Progenitor cell of endocrine pancreas (in vitro differentiated cells): ENCODE data around the gene C21orf58. TPM values are rescaled to one million over a fixed set of nuclear protein-coding genes. Genes with fewer than 3 reads are reported as not detected.

Experiments used
- DNase-seq: peaks from one replicate; pipeline ENCODE4 v3.0.0; 2021; ENCODE audit warnings: low spot score; ENCODE audit not compliant: unreplicated experiment
- H3K27ac Mint-ChIP-seq: 2 replicates; pipeline ENCODE4 v1.8.0; 2021; ENCODE audit warnings: mild to moderate bottlenecking, moderate library complexity, mixed read lengths
- H3K27me3 Mint-ChIP-seq: 2 replicates; pipeline ENCODE4 v1.8.0; 2021; ENCODE audit warnings: mixed read lengths
- H3K36me3 Mint-ChIP-seq: 2 replicates; pipeline ENCODE4 v1.8.0; 2022; ENCODE audit warnings: mixed read lengths; ENCODE audit not compliant: insufficient read depth
- H3K4me1 Mint-ChIP-seq: 2 replicates; pipeline ENCODE4 v1.8.0; 2021; ENCODE audit warnings: low read depth, mixed read lengths
- H3K4me3 Mint-ChIP-seq: 2 replicates; pipeline ENCODE4 v1.8.0; 2021; ENCODE audit warnings: low read depth, mild to moderate bottlenecking, moderate library complexity, mixed read lengths
- H3K9me3 Mint-ChIP-seq: 2 replicates; pipeline ENCODE4 v1.8.0; 2021; ENCODE audit warnings: low read depth, mixed read lengths
- total RNA-seq: library from RNA; stranded (reverse); gene quantifications from 2 replicates; pipeline ENCODE4 v1.2.1, GENCODE V29; 2021
- TF ChIP-seq, protein P1 (sequence below): fragments of 200-600 bp; sonication (generic); IDR thresholded peaks from one replicate; pipeline ENCODE4 v1.5.0; 2021; ENCODE audit warnings: antibody characterized with exemption, mild to moderate bottlenecking; ENCODE audit not compliant: unreplicated experiment

The C21orf58 gene
- total RNA-seq, 1 donor from 2014 or later, result 31.5 TPM

DNA sequence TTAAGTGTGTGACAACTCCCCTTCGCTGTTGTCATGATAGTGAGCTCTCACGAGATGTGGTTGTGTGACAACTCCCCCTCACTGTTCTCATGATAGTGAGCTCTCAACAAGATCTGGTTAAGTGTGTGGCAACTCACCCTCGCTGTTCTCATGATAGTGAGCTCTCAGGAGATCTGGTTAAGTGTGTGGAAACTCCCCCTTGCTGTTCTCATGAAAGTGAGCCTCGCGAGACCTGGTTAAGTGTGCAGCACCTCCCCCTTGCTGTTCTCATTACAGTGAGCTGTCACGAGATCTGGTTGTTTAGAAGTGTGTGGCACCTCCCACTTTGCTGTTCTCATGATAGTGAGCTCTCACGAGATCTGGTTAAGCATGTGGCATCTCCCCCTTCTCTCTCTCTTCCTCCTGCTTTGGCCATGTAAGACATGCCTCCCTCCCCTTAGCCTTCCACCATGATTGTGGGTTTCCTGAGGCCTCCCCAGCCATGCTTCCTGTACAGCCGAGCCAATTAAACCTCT lies 70.0 kb downstream of the C21orf58 start:
- Mint-ChIP-seq H3K27me3 (no peaks in the 10 kb centered on the region), H3K4me1 (no peaks in the 10 kb centered on the region), H3K9me3 (no peaks in the 10 kb centered on the region), H3K4me3 (no peak overlapping the region), H3K36me3 (peaks cover 33% of the 10 kb centered on the region), H3K27ac (no peak overlapping the region)
- TF ChIP-seq, protein P1, sequence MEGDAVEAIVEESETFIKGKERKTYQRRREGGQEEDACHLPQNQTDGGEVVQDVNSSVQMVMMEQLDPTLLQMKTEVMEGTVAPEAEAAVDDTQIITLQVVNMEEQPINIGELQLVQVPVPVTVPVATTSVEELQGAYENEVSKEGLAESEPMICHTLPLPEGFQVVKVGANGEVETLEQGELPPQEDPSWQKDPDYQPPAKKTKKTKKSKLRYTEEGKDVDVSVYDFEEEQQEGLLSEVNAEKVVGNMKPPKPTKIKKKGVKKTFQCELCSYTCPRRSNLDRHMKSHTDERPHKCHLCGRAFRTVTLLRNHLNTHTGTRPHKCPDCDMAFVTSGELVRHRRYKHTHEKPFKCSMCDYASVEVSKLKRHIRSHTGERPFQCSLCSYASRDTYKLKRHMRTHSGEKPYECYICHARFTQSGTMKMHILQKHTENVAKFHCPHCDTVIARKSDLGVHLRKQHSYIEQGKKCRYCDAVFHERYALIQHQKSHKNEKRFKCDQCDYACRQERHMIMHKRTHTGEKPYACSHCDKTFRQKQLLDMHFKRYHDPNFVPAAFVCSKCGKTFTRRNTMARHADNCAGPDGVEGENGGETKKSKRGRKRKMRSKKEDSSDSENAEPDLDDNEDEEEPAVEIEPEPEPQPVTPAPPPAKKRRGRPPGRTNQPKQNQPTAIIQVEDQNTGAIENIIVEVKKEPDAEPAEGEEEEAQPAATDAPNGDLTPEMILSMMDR, result no peak
- DNase-seq, result no peak

GRCh38 chr21:46252840-46253239 lies 70.8 kb downstream of the C21orf58 start:
- DNase-seq, result no peak
- Mint-ChIP-seq H3K27me3 (no peaks in the 10 kb centered on the region), H3K4me3 (no peak overlapping the region), H3K36me3 (peaks cover 33% of the 10 kb centered on the region), H3K9me3 (no peaks in the 10 kb centered on the region), H3K27ac (no peak overlapping the region), H3K4me1 (no peaks in the 10 kb centered on the region)
- TF ChIP-seq, protein P1, result no peak

Other genes starting within 250 kb of the C21orf58 start
- 32.0 and 38.6 TPM in 2 replicates for gene COL6A2, start 225.8 kb downstream of the C21orf58 start, total RNA-seq
- gene FTCD, start 168.3 kb downstream of the C21orf58 start, total RNA-seq, result 48.4 and 49.3 TPM in 2 replicates
- 31.4 and 32.8 TPM in 2 replicates for gene SPATC1L, start 139.4 kb downstream of the C21orf58 start, total RNA-seq
- gene LSS, start 95.1 kb downstream of the C21orf58 start, total RNA-seq, result 145 and 147 TPM in 2 replicates
- 131 and 136 TPM in 2 replicates for gene MCM3AP, start 38.3 kb downstream of the C21orf58 start, total RNA-seq
- gene YBEY, start 37.5 kb downstream of the C21orf58 start, total RNA-seq, result 20.9 and 21.9 TPM in 2 replicates
- gene PCNT, start 286 bp upstream of the C21orf58 start, total RNA-seq, result 47.2 and 53.3 TPM in 2 replicates
- gene DIP2A, start 135.0 kb upstream of the C21orf58 start, total RNA-seq, result 70.2 and 70.7 TPM in 2 replicates